HG03025 (cell line): ENCODE results near the gene FRAS1.
"Not testable (repeated sequence)": the region's sequence is repeated elsewhere in the genome, so short reads cannot be mapped to it uniquely, and the experiment has no call there.

ENCODE experiments used
- ATAC-seq: cut with Tn5 transposase; IDR thresholded peaks from one replicate; pipeline ENCODE4 v1.9.1; 2021; ENCODE audit warnings: mild to moderate bottlenecking, moderate library complexity; ENCODE audit not compliant: unreplicated experiment, low FRiP score

Gene FRAS1, protein sequence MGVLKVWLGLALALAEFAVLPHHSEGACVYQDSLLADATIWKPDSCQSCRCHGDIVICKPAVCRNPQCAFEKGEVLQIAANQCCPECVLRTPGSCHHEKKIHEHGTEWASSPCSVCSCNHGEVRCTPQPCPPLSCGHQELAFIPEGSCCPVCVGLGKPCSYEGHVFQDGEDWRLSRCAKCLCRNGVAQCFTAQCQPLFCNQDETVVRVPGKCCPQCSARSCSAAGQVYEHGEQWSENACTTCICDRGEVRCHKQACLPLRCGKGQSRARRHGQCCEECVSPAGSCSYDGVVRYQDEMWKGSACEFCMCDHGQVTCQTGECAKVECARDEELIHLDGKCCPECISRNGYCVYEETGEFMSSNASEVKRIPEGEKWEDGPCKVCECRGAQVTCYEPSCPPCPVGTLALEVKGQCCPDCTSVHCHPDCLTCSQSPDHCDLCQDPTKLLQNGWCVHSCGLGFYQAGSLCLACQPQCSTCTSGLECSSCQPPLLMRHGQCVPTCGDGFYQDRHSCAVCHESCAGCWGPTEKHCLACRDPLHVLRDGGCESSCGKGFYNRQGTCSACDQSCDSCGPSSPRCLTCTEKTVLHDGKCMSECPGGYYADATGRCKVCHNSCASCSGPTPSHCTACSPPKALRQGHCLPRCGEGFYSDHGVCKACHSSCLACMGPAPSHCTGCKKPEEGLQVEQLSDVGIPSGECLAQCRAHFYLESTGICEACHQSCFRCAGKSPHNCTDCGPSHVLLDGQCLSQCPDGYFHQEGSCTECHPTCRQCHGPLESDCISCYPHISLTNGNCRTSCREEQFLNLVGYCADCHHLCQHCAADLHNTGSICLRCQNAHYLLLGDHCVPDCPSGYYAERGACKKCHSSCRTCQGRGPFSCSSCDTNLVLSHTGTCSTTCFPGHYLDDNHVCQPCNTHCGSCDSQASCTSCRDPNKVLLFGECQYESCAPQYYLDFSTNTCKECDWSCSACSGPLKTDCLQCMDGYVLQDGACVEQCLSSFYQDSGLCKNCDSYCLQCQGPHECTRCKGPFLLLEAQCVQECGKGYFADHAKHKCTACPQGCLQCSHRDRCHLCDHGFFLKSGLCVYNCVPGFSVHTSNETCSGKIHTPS (N-terminal part only)

DNA sequence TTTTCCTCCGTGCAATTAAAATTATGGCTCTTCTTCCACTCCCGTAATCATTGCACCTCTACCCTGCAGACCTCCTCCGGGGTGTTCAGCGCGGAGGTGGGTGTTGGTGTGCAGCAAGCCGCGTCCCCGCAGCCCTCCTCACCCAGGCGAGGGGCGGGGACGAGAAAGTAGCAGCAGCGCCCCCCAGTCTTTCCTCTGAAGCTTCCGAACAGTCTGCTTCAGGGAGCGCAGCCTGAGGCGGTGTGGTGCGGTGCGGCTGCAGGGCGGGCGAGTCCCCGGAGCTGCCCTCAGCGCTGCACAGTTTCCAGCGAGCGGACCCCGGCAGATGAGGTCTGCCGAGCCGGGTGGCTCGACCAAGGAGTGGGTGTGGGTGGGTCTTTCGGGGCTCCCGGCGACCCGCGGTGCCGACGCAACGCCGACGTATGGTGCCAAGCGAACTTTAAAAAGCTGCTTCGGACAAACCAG lies at the start of gene FRAS1:
FRAS1 (plus strand) TSS at position 189 of the 465 bp plus-strand sequence. CDS start 687 bp downstream, outside the sequence.
- peak; percentile 30 for ATAC-seq

DNA sequence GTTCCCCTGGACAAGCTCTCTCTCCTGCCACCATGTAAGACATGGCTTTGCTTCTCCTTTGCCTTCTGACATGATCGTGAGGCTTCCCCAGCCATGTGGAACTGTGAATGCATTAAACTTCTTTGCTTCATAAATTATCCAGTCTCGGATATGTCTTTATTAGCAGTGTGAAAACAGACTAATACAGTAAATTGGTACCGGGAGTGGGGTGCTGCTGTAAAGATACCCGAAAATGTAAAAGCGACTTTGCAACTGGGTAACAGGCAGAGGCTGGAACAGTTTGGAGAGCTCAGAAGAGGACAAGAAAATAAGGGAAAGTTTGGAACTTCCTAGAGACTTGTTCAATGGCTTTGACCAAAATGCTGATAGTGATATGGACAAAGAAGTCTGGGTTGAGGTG lies 46.1 kb upstream of the FRAS1 start:
- ATAC-seq, result not testable (repeated sequence)

DNA sequence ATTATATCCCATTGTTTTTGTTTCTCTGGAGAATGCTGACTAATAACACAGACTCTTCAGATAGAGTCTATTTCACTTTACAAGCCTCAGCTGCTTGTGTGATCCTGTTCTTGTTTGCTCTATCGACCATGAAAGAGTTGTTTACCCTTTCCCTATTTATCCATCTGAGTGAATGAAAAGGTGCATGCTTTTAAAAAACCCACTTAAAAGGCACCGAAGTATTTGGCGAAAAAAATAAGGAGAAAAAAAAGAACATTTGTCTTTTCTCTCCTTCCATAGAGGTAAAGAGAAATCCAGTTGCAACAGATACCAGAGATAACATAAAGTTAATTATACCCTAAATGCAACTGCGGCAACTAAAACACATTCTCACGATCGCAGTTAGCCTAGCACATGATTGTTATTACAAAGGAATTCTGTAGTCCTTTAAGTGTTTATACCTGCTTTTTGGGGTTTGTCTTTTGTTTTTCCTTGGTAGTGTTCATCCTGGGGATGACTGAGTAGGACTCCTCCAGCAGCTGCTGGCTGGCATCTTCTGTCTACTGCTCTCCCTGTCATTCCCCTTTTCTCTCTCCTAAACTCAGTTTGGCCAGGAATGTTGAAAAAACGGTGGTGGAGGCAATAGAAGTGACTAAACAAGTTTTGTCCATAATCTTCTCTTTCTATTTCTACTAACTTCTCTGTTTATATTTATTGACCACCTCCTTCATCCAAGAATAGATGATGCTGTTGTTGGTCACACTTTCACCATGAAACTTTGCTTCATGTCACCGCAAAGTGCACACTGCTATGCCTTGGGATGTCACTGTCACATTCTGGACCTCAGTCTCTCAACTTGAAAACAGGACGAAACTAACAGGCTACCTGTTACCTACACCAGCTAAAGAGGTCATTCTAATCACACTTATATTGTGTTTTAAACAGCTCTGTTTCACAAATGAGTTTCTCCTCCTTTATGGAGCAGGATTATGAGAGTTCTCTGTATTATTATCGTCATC lies 41.9 kb upstream of the FRAS1 start:
- no peak for ATAC-seq

DNA sequence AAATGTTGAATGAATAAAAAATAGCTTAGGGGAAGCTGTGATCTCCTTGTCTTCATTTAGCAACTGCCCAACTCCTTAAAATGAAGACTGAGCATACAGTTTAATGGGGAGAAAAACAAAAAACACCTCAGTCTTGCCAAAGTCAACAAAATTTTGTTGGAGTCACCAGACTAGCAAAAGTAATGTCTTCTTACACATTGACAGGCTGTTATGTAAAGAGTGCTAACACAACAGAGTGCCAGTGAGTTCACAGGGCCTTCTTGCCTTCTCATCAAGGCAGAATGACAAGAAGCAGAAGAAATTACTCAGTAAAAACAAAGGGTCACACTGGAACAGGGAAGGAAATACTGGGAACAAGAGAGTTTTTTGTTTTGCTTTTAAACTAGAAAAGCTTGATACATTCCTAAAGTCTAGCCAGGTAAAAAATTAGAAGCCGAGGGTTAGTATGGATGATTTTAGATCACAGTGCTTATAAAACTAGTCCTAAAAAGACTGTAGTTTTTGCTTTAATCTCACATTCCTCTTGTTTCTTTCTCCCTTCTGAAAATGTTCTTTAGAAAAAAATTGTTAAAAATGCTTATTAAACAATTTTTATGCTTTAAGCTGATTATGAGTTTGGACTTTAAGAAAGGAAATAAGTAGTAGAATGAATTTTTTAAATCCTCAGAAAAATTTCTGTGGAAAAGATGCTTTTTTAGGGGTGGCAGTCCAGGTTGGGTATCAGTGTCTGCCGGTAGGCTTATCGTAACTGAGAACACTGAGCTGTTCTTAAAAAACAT lies 38.7 kb upstream of the FRAS1 start:
- ATAC-seq, result no peak

DNA sequence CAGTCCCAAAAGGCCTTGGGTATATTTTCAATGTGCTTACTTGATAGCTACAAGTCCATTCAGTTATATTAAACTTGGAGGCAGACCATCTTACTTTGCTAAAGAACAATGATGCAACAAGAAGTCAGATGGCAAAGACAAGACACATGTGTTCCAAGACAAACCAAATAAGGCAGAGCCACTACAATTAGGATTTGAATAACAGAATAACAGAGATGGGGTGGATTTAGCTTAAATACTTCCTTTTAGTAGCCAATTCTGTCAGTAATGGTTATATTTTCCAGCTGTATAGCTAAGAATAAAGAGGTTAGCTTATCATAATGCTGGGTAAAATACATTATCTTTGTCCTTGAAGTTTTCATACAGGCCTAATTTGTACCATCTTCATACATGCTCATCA lies 37.7 kb upstream of the FRAS1 start:
- ATAC-seq, result no peak

DNA sequence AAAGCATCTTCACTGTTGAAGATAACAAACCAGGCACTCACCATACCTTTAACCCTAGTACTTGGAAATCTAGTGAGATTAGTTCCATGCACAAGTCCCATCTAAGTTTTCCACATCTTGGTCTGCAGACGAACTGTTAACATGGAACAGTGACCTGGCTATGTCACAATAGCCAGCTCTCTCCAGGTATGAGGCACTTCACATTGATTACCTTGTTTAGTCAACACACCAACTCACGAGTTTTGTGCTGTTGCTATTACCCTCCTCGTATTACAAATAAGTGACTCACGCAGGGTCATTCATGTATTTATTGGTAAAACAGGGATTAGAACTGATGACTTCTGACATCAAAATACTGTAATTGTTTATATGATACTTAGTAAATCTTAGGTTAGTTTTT lies 36.4 kb upstream of the FRAS1 start:
- ATAC-seq, result no peak

DNA sequence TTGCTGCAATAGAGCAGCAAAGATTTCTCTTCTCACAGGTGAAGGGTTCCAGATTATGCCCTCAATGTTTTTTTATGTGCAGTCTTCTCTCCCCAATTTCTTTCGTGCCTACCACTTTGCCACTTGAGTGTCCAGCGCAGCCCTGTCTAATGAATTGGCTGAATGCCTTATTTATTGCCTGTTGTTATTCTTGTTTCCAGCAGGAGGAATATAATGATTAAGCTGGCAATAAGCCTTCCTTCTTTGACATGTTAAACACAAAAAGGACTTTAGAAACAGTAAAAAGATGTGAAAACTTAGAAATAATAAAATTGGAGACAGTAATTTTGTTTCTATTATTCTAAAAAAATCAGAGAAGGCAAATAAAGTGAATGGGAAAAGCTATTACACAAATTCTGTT lies 34.6 kb upstream of the FRAS1 start:
- no peak for ATAC-seq

DNA sequence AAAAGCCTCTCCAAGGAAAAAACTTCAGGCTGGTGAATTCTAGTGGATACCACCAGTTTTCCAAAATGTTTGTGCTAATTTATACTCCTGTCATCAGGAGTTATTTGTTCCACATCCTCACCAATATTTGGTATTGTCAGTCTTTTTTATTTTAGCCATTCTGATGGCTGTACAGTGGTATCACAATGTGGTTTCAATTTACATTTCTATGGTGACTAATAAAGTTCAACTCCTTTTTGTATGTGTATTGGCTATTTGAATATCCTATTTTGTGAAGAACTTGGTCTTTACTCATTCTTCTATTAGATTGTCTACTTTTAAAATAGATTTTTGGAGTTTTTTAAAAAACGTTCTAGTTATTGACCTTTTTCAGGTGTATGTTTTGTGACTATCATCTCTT lies 33.0 kb upstream of the FRAS1 start:
- no peak for ATAC-seq

DNA sequence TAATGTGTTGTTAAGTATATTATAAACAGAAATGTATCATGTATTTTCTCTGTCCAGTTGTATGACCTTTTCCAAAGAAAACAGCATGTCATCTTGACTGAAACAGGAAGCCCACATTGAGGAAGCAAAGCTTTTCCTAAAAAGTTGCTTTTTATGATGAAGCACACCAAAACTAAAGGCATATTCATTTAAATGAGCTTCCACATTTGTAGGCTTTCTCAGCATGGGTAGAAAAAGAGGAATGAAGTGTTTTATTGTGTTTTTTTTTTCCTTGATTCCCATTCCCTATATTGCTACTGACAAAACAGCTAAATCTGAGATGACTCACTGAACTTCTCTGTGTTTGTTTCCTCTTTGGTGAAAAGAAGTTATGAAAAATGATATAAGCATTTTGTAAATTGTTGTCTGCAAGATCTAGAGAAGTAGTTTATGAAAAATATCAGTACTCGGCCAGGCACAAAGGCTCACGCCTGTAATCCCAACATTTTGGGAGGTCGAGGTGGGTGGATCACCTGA lies 32.5 kb upstream of the FRAS1 start:
- no peak for ATAC-seq

DNA sequence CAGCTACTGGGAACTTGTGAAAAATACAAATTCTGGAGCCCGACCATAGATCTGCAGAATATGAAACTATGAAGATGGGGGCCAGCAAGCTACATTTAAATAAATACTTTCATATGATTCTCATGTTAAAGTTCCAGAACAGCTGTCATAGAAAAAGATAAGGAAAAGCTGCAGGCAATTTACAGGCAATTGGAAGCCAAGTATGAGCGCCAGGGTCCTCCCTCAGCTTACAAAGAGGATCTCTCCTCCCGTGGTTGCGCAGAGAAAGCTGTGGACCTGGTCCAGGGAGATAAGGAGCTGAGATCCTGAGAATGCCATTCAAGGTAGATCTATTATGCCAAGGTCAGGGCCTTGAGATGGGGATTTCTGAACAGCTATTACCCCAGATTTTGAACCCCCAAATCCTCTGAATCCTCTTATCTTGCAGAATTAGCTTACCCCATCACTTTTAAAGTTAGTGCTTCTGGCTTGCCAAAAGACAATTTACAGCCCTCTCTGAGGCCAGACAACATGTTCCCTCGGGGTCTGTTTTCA lies 25.6 kb upstream of the FRAS1 start:
- ATAC-seq, result no peak

DNA sequence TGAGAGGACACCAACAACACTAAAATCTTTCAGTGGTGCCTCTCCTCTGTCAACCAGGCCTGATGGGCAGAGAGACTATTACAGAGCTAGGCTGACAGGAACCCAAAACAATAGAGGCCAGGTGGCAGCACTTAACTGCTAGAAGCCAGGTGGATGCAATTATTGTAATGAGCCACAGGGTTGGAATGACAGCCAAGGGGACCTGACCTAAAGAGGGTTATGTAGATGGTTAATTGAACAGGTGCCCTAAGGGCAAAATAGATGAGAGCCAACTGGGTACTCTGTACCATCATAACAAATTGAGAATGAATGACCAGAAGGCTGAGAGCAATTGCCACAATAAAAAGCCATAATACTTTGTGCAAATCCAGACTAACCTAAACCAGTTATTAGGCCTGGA lies 24.7 kb upstream of the FRAS1 start:
- ATAC-seq, result no peak

DNA sequence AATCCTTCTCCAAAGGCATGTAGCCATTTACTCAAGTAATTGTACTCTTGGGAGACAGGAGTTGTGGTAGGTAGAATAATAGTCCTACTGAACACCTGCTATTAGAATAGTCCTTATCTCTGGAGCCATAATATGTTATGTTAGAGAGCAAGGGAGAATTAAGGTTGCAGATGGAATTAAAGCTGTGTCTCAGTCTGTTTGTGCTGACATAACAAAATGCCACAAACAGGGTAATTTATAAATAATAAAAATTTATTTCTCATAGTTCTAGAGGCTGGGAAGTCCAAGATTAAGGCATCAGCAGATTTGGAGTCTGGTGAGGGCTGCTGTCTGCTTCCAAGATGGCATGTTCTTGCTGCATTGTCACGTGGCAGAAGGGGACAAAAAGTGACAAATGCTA lies 24.2 kb upstream of the FRAS1 start:
- no peak for ATAC-seq

DNA sequence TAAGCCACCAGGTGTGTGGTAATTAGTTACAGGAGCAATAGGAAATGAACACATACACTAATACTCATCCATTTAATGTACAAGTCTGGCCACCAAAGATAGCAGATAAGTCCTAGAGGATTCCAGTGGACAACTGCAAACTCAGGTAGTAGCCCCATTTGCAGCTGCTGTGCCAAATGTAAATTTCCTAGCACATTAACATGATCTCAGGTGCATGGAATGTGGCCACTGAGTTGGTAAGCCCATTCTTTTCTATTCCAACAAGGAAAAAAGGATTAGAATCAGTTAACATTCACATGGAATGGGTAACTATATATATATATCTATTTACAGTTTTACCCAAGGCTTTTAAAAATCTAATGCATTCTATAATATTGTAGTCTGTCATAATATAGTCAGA lies 23.3 kb upstream of the FRAS1 start:
- ATAC-seq, result no peak

DNA sequence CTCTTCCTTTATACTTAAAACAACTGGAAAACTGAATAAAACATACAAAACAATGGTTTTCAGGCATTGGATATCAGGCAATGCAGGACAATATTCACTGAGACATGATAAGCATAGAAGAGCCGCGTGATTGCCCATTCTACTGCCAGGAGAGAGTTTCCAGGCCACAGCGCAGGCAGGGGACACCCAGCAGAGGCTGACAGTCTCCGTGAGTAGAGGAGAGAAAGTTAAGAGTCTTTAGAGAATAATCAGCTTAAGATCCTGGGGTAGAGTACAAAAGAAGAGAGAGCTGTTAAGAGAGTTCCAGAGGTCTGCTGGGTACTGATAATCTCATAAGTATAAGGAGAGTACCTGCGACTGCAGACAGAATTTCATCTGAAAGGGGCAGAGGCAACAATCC lies 18.4 kb upstream of the FRAS1 start:
- ATAC-seq, result no peak

DNA sequence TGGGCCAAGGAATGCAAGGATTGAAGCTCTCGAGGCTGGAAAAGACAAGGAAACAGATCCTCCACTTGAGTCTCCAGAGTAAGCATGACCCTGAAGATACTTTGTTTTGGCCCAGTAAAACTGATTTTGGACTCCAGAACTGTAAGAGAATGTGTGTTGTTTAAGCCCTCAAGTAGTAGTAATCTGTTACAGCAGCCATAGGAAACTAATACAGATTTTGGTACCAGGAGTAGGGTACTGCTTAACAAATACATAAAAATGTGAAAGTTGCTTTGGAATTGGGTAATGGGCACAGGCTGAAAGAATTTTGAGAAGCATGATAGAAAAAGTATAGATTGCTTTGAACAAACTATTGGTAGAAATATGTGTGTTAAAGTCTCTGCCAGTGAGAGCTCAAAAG lies 17.4 kb upstream of the FRAS1 start:
- ATAC-seq, result no peak

DNA sequence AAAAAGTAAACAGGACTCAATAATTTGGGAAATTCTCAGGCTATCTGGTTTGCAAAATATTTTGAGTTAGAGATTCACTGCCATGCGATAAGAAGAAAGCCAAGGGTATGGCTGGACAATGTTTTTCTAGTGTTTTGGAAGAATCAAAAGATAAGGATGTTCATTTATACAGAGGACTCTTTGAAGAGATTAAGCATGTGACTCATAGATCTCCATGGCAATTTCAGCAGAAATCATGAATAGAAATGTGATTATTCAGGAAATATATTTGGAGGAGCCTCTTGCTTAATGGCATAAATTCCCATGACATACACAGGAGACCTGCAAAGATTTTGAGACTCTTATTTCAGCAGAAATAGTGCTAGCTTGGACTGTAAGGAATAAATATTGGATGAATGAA lies 16.7 kb upstream of the FRAS1 start:
- ATAC-seq, result no peak

DNA sequence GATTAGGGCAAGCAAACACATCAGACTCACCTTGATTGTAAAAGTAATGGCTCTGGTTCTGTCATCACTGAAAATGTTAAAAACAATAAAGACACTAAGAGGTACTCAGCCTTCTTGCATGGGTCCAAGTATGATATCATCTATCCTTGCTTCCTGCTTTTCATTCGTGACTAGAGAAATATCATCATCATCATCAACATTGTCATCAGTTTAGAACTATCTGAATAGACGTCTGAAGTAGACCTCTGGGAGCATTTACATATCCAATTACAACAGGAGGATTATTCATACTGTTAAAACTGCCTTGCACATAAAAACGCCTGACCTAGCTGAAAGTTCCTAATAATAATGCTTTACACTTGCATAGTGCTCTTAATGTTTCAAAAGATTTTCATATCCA lies 9.8 kb upstream of the FRAS1 start:
- ATAC-seq, result no peak

DNA sequence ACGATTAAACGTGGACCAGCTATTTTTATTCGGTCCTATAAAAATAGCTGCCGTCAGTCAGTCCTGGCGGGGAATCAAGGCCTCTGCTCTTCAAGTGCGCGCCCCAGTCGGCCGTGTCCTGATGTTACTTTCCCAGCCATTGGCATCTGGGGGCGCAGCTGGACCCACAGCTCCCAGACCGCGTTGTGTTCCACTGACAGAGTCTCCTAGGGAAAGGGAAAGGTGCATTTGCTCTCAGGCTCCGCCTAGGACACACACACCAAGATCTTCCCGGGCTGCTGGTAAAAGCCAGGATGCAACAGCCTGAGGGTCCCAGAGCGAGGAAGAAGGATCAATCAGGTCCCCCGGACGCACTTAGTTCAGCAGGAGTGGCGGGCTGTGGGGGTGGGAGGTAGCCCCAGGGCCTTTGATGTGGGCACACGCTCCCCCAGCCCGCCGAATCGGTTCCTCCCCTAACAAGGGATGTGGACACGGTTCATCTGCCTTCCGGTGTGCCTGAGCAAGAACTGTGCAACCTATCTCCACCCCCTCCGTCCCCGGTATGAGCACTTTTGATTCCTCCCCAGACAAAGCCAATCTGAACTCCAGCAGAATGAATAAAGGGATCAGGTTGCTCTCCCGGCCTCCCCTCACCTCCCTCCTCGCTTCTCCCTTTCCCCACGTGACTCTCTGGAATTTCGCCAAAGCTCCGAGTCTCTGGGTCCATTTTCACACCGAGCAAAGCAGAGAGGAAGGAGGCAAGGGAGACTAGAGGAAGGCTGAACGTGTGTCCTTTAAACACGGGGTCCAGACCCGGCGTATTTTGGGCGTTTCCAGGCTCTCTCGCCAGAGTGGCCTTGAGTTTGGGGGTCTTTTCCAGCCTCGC lies 626 bp upstream of the FRAS1 start:
- ATAC-seq, result peak; percentile 57
